Stimulated activated CD8-positive, alpha-beta memory T cell treated with anti-CD3 and anti-CD28 coated beads, Interleukin-2, amount 100 ng/mL, for 48 hours (primary cell): ENCODE data around the gene AGA.
A peak's percentile ranks its signal among the peaks of the same experiment; 100 is the strongest.

ENCODE experiments used
- DNase-seq, 2 donors: peaks; one replicate each; pipeline ENCODE4 v3.0.0-alpha.2; 2020; ENCODE audit warnings: low read depth in 2 of 2

Gene AGA

DNA sequence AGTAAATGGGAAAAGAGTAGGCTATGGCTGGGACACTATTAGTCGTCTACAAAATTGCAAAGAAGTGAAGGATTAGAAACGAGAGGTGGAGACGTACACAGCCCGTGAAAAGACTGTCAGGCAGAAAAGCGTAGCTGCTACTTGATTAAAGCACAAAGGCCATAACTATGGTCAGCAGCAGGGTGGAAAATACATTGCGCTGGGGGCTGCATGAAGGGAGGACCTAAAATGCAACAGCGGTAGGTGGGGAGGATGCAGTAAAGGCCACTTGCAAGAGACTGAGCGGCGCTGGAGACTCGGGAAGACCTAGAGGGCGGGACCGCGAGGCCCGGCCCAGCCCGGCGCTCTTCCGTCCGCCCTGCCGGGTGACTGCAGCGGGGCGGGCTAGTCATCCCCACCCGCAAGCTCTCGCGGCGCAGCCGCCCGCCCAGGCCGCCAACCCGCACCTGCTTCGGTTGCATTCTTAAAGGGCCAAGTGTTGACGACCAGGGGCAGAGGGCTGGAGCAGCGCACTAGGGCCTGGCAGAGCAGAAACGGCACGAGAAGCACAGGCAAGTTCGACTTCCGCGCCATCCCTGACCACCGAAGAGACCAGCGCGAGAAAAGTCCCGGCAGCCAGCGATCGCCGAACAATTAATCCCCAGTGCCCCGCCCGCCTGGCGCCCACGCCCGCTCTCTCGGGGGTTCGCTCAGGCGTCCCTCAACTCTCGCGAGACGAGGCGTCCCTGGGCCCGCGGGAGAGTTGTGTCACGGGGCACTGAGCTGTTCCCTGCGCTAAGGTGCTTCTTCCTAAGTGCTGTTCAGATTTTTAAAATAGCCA, at the start of gene AGA:
TSS of gene AGA (minus strand) at position 635 of the 820 bp plus-strand sequence. CDS start at position 573, 62 bp downstream.
- DNase-seq: peak; percentile 93 to 95

DNA sequence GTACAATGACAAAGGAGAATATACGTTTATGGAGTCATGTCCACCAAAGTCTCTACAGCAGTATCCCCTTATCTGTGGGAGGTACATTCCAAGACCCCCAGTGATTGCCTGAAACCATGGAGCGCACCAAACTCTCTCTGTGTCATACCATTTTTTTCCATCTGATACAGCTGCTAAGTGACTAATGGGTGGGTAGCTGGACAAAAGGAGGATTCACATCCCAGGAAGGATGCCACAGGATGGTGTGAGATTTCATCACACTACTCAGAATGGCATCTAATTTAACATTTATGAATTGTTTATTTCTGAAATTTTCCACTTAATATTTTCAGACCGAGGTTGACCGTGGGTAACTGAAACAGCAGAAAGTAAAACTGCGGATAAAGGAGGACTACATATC, 49.8 kb upstream of the AGA start:
- DNase-seq: no peak

- no peak for DNase-seq
Observed at GRCh38 chr4:177490769-177491168, 48.5 kb upstream of the AGA start.

DNA sequence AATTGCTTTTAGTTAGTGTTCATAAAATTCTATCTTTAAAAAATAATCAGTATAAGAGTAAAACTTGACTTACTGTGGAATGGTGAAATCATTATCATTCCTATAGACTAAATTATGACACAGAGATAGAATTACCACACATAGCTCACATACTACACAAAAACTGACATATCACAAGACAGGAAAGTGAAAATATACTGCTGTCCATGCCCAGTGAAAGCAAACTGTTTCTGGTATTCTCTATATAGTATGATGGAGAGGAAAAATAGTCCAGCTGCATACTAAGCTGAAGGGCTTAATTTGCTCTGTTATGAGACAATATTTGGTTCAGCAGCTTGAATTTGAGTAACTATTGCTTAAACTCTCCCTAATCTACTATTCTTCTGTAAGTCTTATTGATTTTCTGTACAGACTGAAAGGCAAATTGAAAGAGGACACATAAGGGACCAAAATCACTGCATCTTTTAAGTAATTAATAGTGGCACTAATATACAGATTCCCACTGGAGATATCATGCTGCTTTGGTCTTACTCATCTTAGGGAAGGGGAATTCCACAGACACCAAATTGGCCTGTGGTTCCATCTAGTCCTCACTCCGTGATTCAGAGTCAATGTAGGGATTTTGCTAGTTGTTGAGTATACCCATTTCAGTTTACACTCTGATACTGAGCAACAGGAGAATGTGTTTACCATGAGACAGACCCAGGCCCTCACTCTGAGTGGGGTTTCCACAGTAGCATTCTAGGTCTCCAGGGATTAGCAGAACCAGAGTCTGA, 47.4 kb upstream of the AGA start:
- DNase-seq: no peak

- no peak for DNase-seq
Observed at GRCh38 chr4:177487977-177488376, 45.7 kb upstream of the AGA start.

- DNase-seq: no peak
Observed at GRCh38 chr4:177485528-177485927, 43.3 kb upstream of the AGA start.

- DNase-seq: no peak
Observed at GRCh38 chr4:177484613-177485021, 42.4 kb upstream of the AGA start.

DNA sequence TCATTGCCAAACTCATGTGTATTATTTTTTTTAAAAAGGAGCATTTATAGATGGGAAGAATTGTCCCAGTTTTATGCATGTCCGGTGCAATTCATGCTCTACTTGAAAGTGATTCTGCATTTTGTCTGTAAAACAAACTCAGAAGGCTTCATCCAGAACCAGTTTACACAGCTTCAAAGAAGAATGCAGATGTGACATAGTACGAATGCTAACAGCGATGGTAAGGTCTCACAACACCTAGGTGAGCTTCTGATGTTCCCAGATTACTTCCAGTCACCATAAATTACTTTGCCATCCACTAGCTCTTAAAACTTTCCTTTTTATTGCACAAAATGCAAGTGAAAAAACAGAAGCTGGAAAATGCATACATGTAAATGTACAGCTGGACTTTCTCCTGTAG, 41.5 kb upstream of the AGA start:
- no peak for DNase-seq

DNA sequence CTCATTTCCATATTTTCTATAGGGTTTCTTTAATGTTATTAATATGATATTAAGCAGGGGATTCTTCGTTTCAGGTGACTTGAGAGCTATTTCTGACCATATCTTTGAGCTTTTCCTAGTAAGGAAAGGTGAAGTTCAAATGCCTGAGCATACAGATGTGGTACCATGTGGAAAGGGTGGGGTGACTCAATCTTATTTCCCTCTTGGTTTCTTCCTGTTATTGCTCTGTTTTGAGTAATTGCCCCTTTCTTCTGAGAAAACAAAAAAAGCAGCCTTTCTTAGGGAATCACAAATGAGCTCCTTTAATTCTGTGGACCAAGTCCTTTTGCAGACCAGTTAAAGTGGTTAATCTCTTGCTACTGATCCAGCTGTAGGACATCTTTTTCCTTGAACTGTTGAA, 41.0 kb upstream of the AGA start:
- no peak for DNase-seq

- DNase-seq: no peak
Observed at GRCh38 chr4:177482367-177482766, 40.1 kb upstream of the AGA start.

GRCh38 chr4:177480795-177481194, 38.6 kb upstream of the AGA start:
- no peak for DNase-seq

- DNase-seq: no peak
Observed at GRCh38 chr4:177479063-177479462, 36.8 kb upstream of the AGA start.

DNA sequence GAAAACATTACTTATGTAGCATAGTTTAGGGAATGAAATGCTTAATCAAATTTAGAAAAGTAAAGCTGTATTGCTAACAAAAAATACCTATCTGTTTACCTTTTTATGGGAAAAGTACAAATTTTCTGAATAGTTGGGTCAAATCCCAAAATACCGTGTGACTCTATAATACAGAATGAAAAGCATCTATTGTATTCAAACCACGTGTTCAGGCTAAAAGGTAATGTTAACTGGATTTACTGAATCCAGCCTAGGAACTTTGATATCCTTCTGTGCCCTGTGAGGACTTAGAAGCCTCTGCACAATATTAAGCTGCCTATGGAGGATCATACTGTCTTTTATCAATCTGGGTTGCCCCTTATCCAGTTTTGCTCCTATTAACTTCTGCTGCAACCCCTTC, 36.3 kb upstream of the AGA start:
- DNase-seq: no peak

DNA sequence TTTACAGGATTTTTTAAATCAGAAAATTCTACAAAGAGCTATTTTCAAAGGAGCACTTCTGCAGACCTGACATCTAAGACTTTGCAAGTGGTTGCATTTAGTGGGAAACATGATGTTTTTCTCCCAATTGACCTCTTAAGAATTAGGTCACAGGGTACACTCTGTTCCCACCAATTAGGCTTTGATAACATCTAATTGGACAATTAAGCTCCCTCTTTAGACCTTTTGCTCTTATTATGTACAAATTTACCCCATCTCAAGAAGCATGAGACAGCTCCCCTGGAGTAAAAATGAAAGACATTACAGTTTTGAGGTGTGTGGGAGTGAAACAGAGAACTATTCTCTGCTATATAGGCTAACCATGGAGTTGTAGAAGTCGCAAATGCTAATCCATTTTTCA, 31.8 kb upstream of the AGA start:
- no peak for DNase-seq

- no peak for DNase-seq
Observed at GRCh38 chr4:177464026-177464425, 21.8 kb upstream of the AGA start.

DNA sequence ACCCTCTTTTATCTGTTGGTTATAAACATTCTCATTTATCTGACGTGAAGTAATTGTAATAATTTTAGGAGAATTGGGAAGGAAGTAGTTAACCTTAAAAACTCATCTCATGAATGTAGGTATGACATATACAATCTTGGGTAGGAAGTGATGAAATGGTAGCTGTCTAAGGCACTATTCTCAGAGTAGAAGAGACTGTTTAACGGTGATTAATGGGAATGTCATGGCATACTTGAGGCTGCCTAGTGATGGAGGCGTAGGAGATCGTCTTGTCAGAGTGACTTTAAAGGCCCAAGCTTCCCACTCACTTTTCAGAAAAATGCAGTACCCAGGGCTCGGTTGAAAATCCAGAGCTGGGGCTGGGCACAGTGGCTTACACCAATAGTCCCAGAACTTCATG, 19.4 kb upstream of the AGA start:
- no peak for DNase-seq

GRCh38 chr4:177460460-177460859, 18.2 kb upstream of the AGA start:
- no peak for DNase-seq

DNA sequence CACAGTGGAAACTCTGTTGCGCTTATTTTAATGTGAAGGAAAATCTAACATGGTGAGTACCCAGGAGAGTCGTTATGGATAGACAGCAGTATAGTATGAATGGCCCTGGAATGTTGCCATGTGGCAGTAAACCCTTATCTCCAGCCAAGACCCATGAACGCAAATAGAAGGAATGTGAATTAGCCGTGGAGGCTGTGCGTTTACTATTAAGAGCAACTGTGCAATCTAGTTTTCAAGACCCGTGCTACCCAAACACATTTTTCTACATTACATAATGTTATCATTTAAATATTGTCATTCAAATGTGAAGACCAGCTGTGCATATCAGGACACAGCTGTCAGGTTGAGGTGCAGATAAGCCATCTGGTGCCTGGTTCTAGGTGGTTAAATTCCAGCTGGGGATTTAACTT, 13.3 kb upstream of the AGA start:
- DNase-seq: no peak

- DNase-seq: no peak
Observed at GRCh38 chr4:177453116-177453515, 10.9 kb upstream of the AGA start.

DNA sequence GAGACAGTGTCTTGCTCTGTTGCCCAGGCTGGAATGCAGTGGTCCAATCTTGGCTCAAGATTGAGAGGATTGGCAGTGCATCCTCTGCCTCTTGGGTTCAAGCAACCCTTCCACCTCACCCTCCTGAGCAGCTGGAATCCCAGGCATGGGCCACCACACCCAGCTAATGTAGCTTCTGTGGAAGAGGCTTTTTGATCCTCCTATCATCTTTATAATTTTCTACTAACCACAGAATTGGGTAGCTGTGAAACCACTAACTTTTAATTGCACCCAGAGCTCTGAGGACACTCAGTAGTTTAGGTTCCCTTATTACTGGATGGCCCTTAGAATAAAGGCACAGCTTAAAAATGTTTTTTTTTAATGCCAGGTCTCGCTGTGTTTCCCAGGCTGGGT, 8.9 kb upstream of the AGA start:
- no peak for DNase-seq

GRCh38 chr4:177450426-177451107, 8.3 kb upstream of the AGA start:
- DNase-seq: no peak

DNA sequence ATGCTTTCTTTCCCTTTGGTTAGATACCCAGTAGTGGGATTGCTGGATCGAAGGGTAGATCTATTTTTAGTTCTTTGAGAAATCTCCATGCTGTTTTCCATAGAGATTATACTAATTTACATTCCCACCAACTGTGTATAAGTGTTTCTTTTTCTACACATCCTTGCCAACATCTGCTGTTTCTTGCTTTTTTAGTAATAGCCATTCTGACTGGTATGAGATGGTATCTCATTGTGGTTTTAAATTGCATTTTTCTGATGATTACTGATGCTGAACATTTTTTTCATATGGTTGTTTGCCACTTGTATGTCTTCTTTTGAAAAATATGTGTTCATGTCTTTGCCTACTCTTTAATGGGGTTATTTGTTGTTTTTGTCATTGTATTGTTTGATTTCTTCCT, 6.6 kb upstream of the AGA start:
- DNase-seq: no peak
